ENCODE measurements around the gene ADAMTS12. TPM values are rescaled to one million over a fixed set of nuclear protein-coding genes. Genes with fewer than 3 reads are reported as not detected.

The ADAMTS12 gene
- total and polyA plus RNA-seq, 2 of the 8 experiments (the other 6 are each of a cell fraction or from before 2014, with no cell fraction given) = 6.4 to 12.8 TPM

DNA sequence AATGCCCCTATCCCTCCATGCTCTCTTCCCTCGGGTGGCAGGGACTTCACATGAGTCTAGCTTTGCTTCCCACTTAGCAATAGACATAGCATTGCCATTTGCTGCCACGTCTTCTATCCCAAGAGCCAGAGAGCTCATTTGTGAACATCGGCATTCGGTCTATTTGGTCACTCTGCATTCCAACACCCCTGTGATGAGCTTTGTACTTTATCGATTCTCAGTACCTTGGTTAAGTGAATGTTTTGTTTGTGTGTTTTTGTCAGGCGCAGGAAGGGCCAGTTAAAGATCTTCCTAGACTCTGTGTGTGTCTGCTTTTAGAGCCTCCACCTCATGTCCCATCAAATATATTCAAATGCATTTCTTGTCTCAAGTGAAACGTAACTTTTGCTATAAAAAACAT lies 309.4 kb downstream of the ADAMTS12 start:
- H3K14ac ChIP-seq (ENCODE audit: insufficient read length) = no peak overlapping the region
- no peak overlapping the region for H3K4me3 ChIP-seq (ENCODE audit: extremely low read depth in 1 of 4, insufficient read depth in 2 of 4, low read depth in 3 of 4, low read length in 4 of 4)
- DNase-seq (ENCODE audit: low read depth in 1 of 2, low spot score in 2 of 2) (no peak), FAIRE-seq (no peak)
- H2BK12ac ChIP-seq (ENCODE audit: low read depth, low read length) = no peak overlapping the region
- H2BK120ac ChIP-seq (replicated peaks; ENCODE audit: low read depth, low read length) = no peak overlapping the region
- no peaks in the 10 kb centered on the region for H3K79me1 ChIP-seq (ENCODE audit: low read depth, low read length)
- TF ChIP-seq TEAD4 (IDR thresholded peaks at IDR 0.05; ENCODE audit: low read depth, low read length) (0 out of 2 replicates have a peak, but pooled peaks have one; percentile 16), HDAC6 (IDR thresholded peaks at IDR 0.05; ENCODE audit: low read depth, low read length) (no peak)
- H3K79me2 ChIP-seq (ENCODE audit: control insufficient read depth in 1 of 2, insufficient read depth in 2 of 2, low read length in 2 of 2) = no peaks in the 10 kb centered on the region
- H2BK5ac ChIP-seq (ENCODE audit: low read depth, low read length) = no peak overlapping the region
- 88% methylated on average over 7 of the region's 7 CpGs; no CpG with 5 or more reads in 1 of the 2 experiments for WGBS, 2 experiments (ENCODE audit: extremely low coverage in 1 of 2, insufficient coverage in 1 of 2, insufficient read length in 1 of 2, insufficient replicate concordance in 2 of 2, low coverage in 1 of 2, low lambda C conversion rate in 2 of 2, missing lambda C conversion rate in 1 of 2)
- no peak overlapping the region for H4K5ac ChIP-seq (ENCODE audit: insufficient read length, low read depth, low read length)
- peaks cover 0 to under 1% of the 10 kb centered on the region in 2 experiments for H4K20me1 ChIP-seq (replicated peaks in 1 of 2; ENCODE audit: control insufficient read depth in 1 of 2, insufficient read depth in 2 of 2, low read length in 2 of 2)
- no peaks in the 10 kb centered on the region for H3K36me3 ChIP-seq (ENCODE audit: control insufficient read depth in 2 of 4, insufficient read depth in 4 of 4, low read length in 3 of 4)
- no peak overlapping the region for H3K27ac ChIP-seq (ENCODE audit: low read depth, low read length)
- H3K4me2 ChIP-seq (ENCODE audit: insufficient read depth in 1 of 2, low read depth in 2 of 2, low read length in 2 of 2) = no peak overlapping the region
- no peak overlapping the region for H3K4ac ChIP-seq (replicated peaks; ENCODE audit: insufficient read length, low read depth, low read length)
- CTCF ChIA-PET (ENCODE audit: partially characterized antibody) = interaction anchor here (0.7 to 1.2 kb wide), 6 partner anchors 66 to 388 kb away, joined by 3 to 4 read pairs (median 3); no protein-coding TSS in a partner anchor
- H2BK15ac ChIP-seq (ENCODE audit: low read length) = no peak overlapping the region
- POLR2A ChIA-PET (ENCODE audit: partially characterized antibody) = interaction anchor here (1.9 kb wide), 1 partner anchor 137 kb away, joined by 4 read pairs; no protein-coding TSS in a partner anchor
- H3K23me2 ChIP-seq (ENCODE audit: low read depth, low read length) = no peaks in the 10 kb centered on the region
- peaks cover 0 to 2% (median 0%) of the 10 kb centered on the region in 4 experiments; a peak in 2 of 7 replicates for H3K4me1 ChIP-seq (replicated peaks in 1 of 4; ENCODE audit: control insufficient read depth in 3 of 4, insufficient read depth in 4 of 4, low read length in 3 of 4)
- H3K9me3 ChIP-seq (ENCODE audit: insufficient read depth in 2 of 2, low read depth in 1 of 2, low read length in 1 of 2) = no peaks in the 10 kb centered on the region
- H3K18ac ChIP-seq (ENCODE audit: extremely low read depth, low read length) = no peak overlapping the region
- no peaks in the 10 kb centered on the region for H3K27me3 ChIP-seq (replicated peaks in 1 of 4; ENCODE audit: control insufficient read depth in 3 of 4, extremely low read depth in 1 of 4, insufficient read depth in 3 of 4, low read length in 3 of 4)
- no peak overlapping the region for H3K56ac ChIP-seq (replicated peaks; ENCODE audit: insufficient read length, low read depth, low read length)
- no peak overlapping the region for H3K9ac ChIP-seq (replicated peaks in 1 of 4; ENCODE audit: extremely low read depth in 1 of 4, low read depth in 3 of 4, low read length in 3 of 4)
- H4K8ac ChIP-seq (ENCODE audit: extremely low read depth, insufficient read depth, low read length) = no peak overlapping the region
- H2BK20ac ChIP-seq (ENCODE audit: low read length) = no peak overlapping the region
- H2AFZ ChIP-seq (ENCODE audit: low read length) = no peak overlapping the region
- H4K91ac ChIP-seq (replicated peaks; ENCODE audit: insufficient read length, low read length) = no peak overlapping the region
- no peak overlapping the region for H3K23ac ChIP-seq (ENCODE audit: insufficient read length)
- H2AK5ac ChIP-seq (ENCODE audit: low read depth, low read length) = no peak overlapping the region

Measured in H1 (cell line).